Body of pancreas (tissue), 4 donors: Measurements from ENCODE around the gene AQP2. TPM values are rescaled to one million over a fixed set of nuclear protein-coding genes. Genes with fewer than 3 reads are reported as not detected.
A peak's percentile ranks its signal among the peaks of the same experiment; 100 is the strongest.

Experiments used
- ATAC-seq: fragments of 150-250 bp; one replicate; pipeline ENCODE4 v1.9.1; 2016
- DNase-seq, 4 donors: peaks; one replicate each; pipeline ENCODE4 v3.0.0-alpha.2; 2019
- H3K27ac ChIP-seq, 4 donors: fragments of 200-600 bp; sonication (generic); 1 replicate in 3 of 4; 2 replicates in 1 of 4; pipeline versions ENCODE4 v1.5.1 to v1.6.1; 2016 to 2019; ENCODE audit warnings: mild to moderate bottlenecking in 1 of 4, mixed read lengths in 1 of 4, moderate library complexity in 1 of 4
- H3K27me3 ChIP-seq, 2 donors: fragments of 200-600 bp; sonication (generic); one replicate each; pipeline ENCODE4 v1.6.0; 2016; ENCODE audit warnings: mild to moderate bottlenecking in 1 of 2
- H3K36me3 ChIP-seq, 2 donors: fragments of 200-600 bp; sonication (generic); replicated peaks in 1 of 2; 2 replicates each; pipeline ENCODE4 v1.5.1; 2016; ENCODE audit warnings: low read depth in 2 of 2; ENCODE audit not compliant: insufficient read depth in 1 of 2
- H3K4me1 ChIP-seq: fragments of 200-600 bp; sonication (generic); one replicate; pipeline ENCODE4 v1.6.0; 2016
- H3K4me3 ChIP-seq, 2 donors: fragments of 200-600 bp; sonication (generic); 1 replicate in 1 of 2; 2 replicates in 1 of 2; pipeline ENCODE4 v1.5.1; 2016 to 2019
- H3K9me3 ChIP-seq, 3 donors: fragments of 200-600 bp; sonication (generic); 1 replicate in 2 of 3; 2 replicates in 1 of 3; pipeline ENCODE4 v1.5.1; 2016
- CTCF ChIP-seq, 7 experiments: fragments of 450-650 bp in 4 of 7; fragments of 200-600 bp in 3 of 7; sonication (generic) in 3 of 7; IDR thresholded peaks; one replicate each; pipeline ENCODE4 v1.5.1; 2016 to 2019; ENCODE audit warnings: antibody characterized with exemption in 7 of 7
- POLR2A ChIP-seq, 3 donors: fragments of 450-650 bp; IDR thresholded peaks; one replicate each; pipeline ENCODE4 v1.6.1; 2016; ENCODE audit warnings: antibody characterized with exemption in 3 of 3, mild to moderate bottlenecking in 2 of 3
- WGBS, 2 donors: methylation state at CpG; one replicate each; pipeline ENCODE4 v1.1.5; 2017; 5-methylcytosine and 5-hydroxymethylcytosine counted together
- intact Hi-C: fragments of 100-400 bp; cut with DNase I; formaldehyde crosslinking; loops from one replicate; pipeline ENCODE4 v1.15.1; 2023
- total RNA-seq, 2 donors: library from RNA; depleted of rRNA; stranded (reverse); fragments of >200 nt; gene quantifications; one replicate each; pipeline ENCODE4 v1.1.0, GENCODE V29; 2016

AQP2 gene
- total RNA-seq, 2 donors from 2014 or later = not detected

GRCh38 chr12:49903351-49903699 lies 47.2 kb upstream of the AQP2 start:
- TF ChIP-seq CTCF (IDR thresholded peaks at IDR 0.05) = no peak
- no peak for TF ChIP-seq POLR2A (IDR thresholded peaks at IDR 0.05)
- no peaks in the 10 kb centered on the region for H3K36me3 ChIP-seq
- H3K4me3 ChIP-seq = no peak overlapping the region
- no peaks in the 10 kb centered on the region for H3K4me1 ChIP-seq
- no peak overlapping the region for H3K27ac ChIP-seq
- no peaks in the 10 kb centered on the region for H3K27me3 ChIP-seq
- 59 to 64% methylated on average over 12 of the region's 12 CpGs for WGBS, 2 donors
- ATAC-seq (no peak), DNase-seq (peak in 1 of 4 donors; percentile 2)
- no peaks in the 10 kb centered on the region for H3K9me3 ChIP-seq
- intact Hi-C loops = no loop called here

- ATAC-seq (peak; percentile 36), DNase-seq (peak in 2 of 4 donors; percentile 20 to 22)
- no peaks in the 10 kb centered on the region for H3K27me3 ChIP-seq
- intact Hi-C loops = no loop called here
- H3K9me3 ChIP-seq = no peaks in the 10 kb centered on the region
- no peaks in the 10 kb centered on the region for H3K36me3 ChIP-seq
- no peaks in the 10 kb centered on the region for H3K4me1 ChIP-seq
- no peak within 1 kb of the TSS for H3K27ac ChIP-seq
- no peak within 1 kb of the TSS for H3K4me3 ChIP-seq
- WGBS, 2 donors = 8 to 31% methylated on average over 14 to 55 of the region's 56 CpGs
- TF ChIP-seq CTCF (IDR thresholded peaks at IDR 0.05) = no peak
- TF ChIP-seq POLR2A (IDR thresholded peaks at IDR 0.05) = no peak
Observed at GRCh38 chr12:49903700-49904423, 46.7 kb upstream of the AQP2 start, which contains the start of gene FAIM2. FAIM2 (minus strand) TSS chr12:49903900; CDS start chr12:49903792, 108 bp downstream.

DNA sequence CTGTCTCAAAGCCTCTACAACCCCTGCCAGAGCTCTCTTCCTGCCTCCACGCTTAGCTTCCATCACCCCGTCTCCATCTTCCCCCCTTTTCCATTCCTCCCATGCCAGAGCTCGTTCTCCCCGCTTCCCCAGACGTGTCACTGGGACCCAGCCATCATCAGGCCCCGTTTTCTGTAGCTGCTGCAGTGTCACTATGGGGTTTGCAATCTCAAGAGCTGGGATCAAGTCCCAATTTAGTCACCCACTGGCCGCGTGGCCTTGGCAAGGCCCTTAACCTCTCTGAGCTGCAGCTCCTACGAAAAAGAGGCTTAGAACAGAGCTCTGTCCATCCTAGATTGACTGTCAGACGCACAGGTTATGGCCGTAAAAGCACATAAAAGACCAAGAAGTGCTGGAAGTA lies 45.9 kb upstream of the AQP2 start:
- TF ChIP-seq POLR2A (IDR thresholded peaks at IDR 0.05) = no peak
- TF ChIP-seq CTCF (IDR thresholded peaks at IDR 0.05) = no peak
- DNase-seq = no peak
- H3K27ac ChIP-seq = no peak overlapping the region
- H3K4me3 ChIP-seq = no peak overlapping the region
- no peak for ATAC-seq
- WGBS, 2 donors = 77 to 86% methylated on average over 10 to 11 of the region's 11 CpGs
- no peaks in the 10 kb centered on the region for H3K27me3 ChIP-seq
- intact Hi-C loops = no loop called here
- no peaks in the 10 kb centered on the region for H3K4me1 ChIP-seq
- H3K9me3 ChIP-seq = no peaks in the 10 kb centered on the region
- no peaks in the 10 kb centered on the region for H3K36me3 ChIP-seq

GRCh38 chr12:49905718-49906314 lies 44.7 kb upstream of the AQP2 start:
- H3K4me3 ChIP-seq = no peak overlapping the region
- H3K4me1 ChIP-seq = no peaks in the 10 kb centered on the region
- no peaks in the 10 kb centered on the region for H3K9me3 ChIP-seq
- no peak for ATAC-seq
- DNase-seq = no peak
- no peaks in the 10 kb centered on the region for H3K36me3 ChIP-seq
- no peak for TF ChIP-seq CTCF (IDR thresholded peaks at IDR 0.05)
- TF ChIP-seq POLR2A (IDR thresholded peaks at IDR 0.05) = no peak
- intact Hi-C loops = no loop called here
- WGBS, 2 donors = 86 to 89% methylated on average over 7 of the region's 7 CpGs
- no peak overlapping the region for H3K27ac ChIP-seq
- H3K27me3 ChIP-seq = no peaks in the 10 kb centered on the region

DNA sequence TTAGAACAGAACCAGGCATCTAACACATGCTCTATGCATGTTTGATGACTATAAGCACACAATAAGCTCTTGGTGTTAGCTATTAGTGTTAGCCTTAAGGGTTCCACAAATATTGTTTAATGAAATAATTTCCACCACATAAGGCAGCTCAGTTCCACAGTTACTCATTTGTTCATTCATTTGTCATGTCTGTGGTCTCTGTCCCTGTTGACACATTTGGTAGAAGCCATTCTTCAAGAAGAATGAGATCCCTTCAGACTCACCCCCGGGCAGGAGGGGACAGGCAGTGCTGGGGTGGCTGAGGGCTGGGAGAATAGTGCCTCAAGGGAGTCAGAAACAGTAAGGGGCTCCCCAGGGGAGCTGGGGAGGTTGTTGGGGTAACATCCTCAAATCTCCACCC lies 43.2 kb upstream of the AQP2 start:
- intact Hi-C loops = no loop called here
- no peak for DNase-seq
- H3K9me3 ChIP-seq = no peaks in the 10 kb centered on the region
- no peak overlapping the region for H3K27ac ChIP-seq
- no peak for ATAC-seq
- H3K4me1 ChIP-seq = no peaks in the 10 kb centered on the region
- 53 to 56% methylated on average over 1 of the region's 1 CpG for WGBS, 2 donors
- H3K27me3 ChIP-seq = no peaks in the 10 kb centered on the region
- H3K36me3 ChIP-seq = no peaks in the 10 kb centered on the region
- no peak for TF ChIP-seq POLR2A (IDR thresholded peaks at IDR 0.05)
- TF ChIP-seq CTCF (IDR thresholded peaks at IDR 0.05) = no peak
- H3K4me3 ChIP-seq = no peak overlapping the region
